Cardiac muscle cell (in vitro differentiated cells and primary cell): ENCODE results near the gene RNLS. TPM values are rescaled to one million over a fixed set of nuclear protein-coding genes. Genes with fewer than 3 reads are reported as not detected.
"Not testable (repeated sequence)": the region's sequence is repeated elsewhere in the genome, so short reads cannot be mapped to it uniquely, and the experiment has no call there.

Experiments used
- DNase-seq, 2 donors: peaks; one replicate each; pipeline versions ENCODE4 v3.0.0 to v3.0.0-alpha.2; 2010 to 2017; ENCODE audit warnings: low read depth in 1 of 2, low spot score in 1 of 2
- H3K27ac ChIP-seq: fragments of 200-600 bp; sonication (generic); 2 replicates; pipeline ENCODE4 v1.5.1; 2016
- H3K27me3 ChIP-seq: fragments of 200-600 bp; sonication (generic); 2 replicates; pipeline ENCODE4 v1.6.0; 2016; ENCODE audit warnings: control low read depth
- H3K36me3 ChIP-seq: fragments of 200-600 bp; sonication (generic); 2 replicates; pipeline ENCODE4 v1.5.1; 2016; ENCODE audit warnings: control low read depth
- H3K4me1 ChIP-seq: fragments of 200-600 bp; sonication (generic); 2 replicates; pipeline ENCODE4 v1.8.1; 2017; ENCODE audit warnings: low read depth, mild to moderate bottlenecking, mixed run types
- H3K4me3 ChIP-seq: fragments of 200-600 bp; sonication (generic); 2 replicates; pipeline ENCODE4 v1.5.1; 2016; ENCODE audit warnings: mild to moderate bottlenecking
- H3K9me3 ChIP-seq: fragments of 200-600 bp; sonication (generic); 2 replicates; pipeline ENCODE4 v1.5.1; 2017; ENCODE audit warnings: low read depth, mild to moderate bottlenecking, control low read depth
- polyA plus RNA-seq: library from polyadenylated mRNA; unstranded; fragments of >200 nt; fragmentation: Nextera tagmentation; extraction: Ambion mirVana; gene quantifications from 2 replicates; pipeline ENCODE4 v1.2.1, GENCODE V29; 2016
- total RNA-seq: library from RNA; depleted of rRNA; stranded (reverse); fragments of >200 nt; gene quantifications from 2 replicates; pipeline ENCODE4 v1.2.3, GENCODE V29; 2016
- TF ChIP-seq, protein P1 (sequence below): IDR thresholded peaks from 2 replicates; pipeline ENCODE4 v1.5.1; 2012; ENCODE audit warnings: low read depth, mild to moderate bottlenecking, low read length

Gene RNLS
- total and polyA plus RNA-seq, 2 experiments from 2014 or later = 6.9 to 13.9 TPM

DNA sequence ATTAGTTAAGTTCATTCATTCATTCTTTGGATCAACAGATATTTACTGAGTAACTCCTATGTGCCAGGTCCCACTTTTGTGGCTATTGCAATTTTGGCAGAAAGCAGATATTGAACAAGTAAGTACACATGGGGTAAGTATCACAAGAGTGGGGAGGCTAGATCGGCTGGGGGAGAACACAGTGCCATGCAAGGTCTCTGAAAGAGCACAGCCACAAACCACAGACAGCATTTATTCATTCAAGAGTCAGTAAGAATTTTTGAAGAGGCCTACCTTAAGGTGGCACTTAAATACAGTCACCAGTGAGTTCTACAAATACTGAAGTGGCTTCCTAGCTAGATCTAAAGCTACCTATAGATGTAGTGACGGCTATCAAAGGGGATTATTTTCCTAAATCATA is 304.2 kb downstream of the RNLS start:
- H3K36me3 ChIP-seq = no peaks in the 10 kb centered on the region
- H3K4me3 ChIP-seq = no peak overlapping the region
- no peak overlapping the region for H3K27ac ChIP-seq
- no peaks in the 10 kb centered on the region for H3K27me3 ChIP-seq
- no peak for DNase-seq
- no peaks in the 10 kb centered on the region for H3K9me3 ChIP-seq
- TF ChIP-seq, protein P1, sequence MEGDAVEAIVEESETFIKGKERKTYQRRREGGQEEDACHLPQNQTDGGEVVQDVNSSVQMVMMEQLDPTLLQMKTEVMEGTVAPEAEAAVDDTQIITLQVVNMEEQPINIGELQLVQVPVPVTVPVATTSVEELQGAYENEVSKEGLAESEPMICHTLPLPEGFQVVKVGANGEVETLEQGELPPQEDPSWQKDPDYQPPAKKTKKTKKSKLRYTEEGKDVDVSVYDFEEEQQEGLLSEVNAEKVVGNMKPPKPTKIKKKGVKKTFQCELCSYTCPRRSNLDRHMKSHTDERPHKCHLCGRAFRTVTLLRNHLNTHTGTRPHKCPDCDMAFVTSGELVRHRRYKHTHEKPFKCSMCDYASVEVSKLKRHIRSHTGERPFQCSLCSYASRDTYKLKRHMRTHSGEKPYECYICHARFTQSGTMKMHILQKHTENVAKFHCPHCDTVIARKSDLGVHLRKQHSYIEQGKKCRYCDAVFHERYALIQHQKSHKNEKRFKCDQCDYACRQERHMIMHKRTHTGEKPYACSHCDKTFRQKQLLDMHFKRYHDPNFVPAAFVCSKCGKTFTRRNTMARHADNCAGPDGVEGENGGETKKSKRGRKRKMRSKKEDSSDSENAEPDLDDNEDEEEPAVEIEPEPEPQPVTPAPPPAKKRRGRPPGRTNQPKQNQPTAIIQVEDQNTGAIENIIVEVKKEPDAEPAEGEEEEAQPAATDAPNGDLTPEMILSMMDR = no peak
- peaks cover 2% of the 10 kb centered on the region for H3K4me1 ChIP-seq

DNA sequence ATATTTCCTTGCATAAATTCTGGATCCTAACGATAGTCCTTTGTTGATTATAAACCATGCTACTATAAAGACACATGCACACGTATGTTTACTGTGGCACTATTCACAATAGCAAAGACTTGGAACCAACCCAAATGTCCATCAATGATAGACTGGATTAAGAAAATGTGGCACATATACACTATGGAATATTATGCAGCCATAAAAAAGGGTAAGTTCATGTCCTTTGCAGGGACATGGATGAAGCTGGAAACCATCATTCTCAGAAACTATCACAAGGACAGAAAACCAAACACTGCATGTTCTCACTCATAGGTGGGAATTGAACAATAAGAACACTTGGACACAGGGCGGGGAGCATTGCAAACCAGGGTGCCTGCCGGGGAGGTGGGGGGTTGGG is 306.2 kb downstream of the RNLS start:
- not testable (repeated sequence) for H3K27me3 ChIP-seq, H3K9me3 ChIP-seq, DNase-seq, H3K4me1 ChIP-seq, H3K4me3 ChIP-seq, H3K36me3 ChIP-seq, H3K27ac ChIP-seq

DNA sequence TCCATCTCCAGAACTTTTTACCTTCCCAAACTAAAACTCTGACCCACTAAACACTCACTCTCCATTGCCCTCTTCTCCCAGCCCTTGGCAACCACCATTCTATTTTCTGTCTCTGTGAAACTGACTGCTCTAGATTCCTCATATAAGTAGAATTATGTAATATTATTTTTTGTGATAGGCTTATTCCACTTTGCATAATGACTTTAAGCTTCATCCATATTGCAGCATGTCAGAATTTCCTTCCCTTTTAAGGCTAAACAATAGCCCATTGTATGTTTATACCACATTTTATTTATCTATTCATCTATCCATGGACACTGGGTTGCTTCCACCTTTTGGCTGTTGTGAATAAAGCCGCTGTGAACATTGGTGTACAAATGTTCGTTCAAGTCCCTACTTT is 308.8 kb downstream of the RNLS start:
- Histone ChIP-seq H3K36me3 (no peaks in the 10 kb centered on the region), H3K4me1 (peaks cover 4% of the 10 kb centered on the region), H3K9me3 (no peaks in the 10 kb centered on the region), H3K27ac (no peak overlapping the region), H3K4me3 (no peak overlapping the region), H3K27me3 (no peaks in the 10 kb centered on the region)
- TF ChIP-seq, protein P1 = no peak
- no peak for DNase-seq

DNA sequence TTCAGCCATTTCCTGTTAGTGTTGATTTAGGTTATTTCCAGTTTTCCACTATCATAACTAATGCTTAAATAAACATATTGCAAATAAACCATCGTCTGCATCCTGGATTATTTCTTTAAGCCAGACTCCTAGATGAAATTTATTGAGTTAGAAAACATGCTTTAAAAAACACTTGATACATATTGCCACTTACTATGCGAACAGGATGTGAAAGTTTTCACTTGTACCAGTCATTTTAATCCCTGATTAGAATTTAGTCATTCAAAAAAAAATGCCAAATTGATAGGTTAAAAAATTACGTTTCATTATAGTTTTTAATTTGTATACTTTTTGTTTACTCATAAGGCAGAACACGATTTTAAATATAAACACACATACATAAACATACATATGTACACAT is 309.6 kb downstream of the RNLS start:
- no peak overlapping the region for H3K27ac ChIP-seq
- no peaks in the 10 kb centered on the region for H3K9me3 ChIP-seq
- no peak for DNase-seq
- H3K36me3 ChIP-seq = no peaks in the 10 kb centered on the region
- H3K4me3 ChIP-seq = no peak overlapping the region
- no peaks in the 10 kb centered on the region for H3K27me3 ChIP-seq
- TF ChIP-seq, protein P1 = no peak
- peaks cover 4% of the 10 kb centered on the region for H3K4me1 ChIP-seq

DNA sequence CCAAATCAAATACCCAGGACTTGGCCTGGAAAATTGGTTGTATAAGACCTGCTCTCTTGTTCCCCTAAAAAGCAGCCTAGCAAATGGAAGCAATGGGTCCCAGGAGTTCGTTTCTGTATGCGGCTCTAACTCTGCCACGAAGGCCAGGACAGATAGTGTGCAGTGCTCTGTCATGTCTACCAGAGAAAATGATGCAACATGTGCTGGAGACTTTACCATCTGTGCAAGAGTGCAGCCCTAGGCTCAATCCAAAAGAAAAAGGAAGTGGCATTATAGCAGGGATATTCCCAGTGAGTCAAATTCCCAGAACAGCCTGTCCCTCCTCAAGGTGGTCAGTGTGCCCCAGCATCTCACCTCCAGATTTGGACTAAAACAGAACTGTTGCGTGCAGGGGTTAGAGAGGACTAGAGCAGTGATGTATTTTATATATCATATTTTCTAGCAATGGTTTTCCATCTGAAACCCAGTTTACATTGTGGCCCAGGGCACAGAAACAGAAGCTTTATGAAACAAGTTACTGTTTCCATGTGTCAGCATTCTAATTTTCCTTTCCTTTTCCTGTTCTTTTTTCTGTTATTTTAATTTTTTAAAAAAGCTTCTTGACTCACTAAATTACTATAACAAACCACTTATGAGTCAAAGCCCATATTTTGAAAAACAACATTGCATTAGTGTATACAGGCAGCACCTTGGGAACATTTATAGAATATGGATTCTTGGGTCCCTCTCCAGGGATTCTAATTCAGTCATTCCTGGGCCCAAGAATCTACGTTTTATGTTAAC is 311.2 kb downstream of the RNLS start:
- peak in 1 of 2 donors; percentile 66 for DNase-seq
- no peak overlapping the region for H3K4me3 ChIP-seq
- no peaks in the 10 kb centered on the region for H3K27me3 ChIP-seq
- H3K4me1 ChIP-seq = peaks cover 4% of the 10 kb centered on the region
- no peaks in the 10 kb centered on the region for H3K36me3 ChIP-seq
- H3K27ac ChIP-seq = no peak overlapping the region
- TF ChIP-seq, protein P1 = no peak
- H3K9me3 ChIP-seq = no peaks in the 10 kb centered on the region

DNA sequence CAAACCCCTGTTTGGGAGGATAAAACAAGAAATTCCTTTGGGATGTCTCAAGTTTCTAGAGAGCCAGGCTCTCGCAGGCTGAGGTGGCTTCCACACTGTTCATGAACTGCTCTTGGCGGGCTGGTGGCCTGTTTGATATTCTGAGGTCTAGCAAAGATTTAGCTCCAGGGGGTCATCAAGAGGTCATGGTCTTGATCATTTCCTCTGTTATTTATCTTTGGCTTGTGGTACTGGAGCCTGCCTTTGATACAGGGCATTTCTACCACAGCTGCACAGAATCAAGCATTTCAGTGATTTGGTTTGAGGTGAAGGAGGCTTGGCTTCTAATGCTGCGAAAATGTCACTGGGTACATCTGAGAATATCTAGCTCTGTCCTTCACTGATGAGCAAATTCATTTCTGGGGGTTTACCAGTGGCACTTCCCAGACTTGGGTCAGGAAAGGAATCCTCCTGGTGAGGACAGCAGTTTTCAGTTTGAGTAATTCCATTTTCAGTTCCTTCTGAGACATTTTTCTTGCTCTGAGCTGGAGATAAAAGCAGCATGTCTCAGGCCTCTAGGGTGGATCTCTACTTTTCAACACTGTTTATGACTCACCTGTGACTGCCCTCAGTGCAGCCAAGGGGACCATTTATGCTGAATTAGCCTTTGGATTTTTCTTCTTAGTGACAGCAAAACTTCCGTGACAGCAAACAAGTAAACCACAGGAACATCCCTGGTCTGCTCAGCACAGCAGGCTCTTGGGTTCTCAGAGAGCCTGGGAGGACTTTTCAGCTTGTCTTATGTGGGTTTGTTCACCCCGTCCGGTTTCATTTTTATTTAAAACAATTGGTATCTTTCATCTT is 312.0 kb downstream of the RNLS start:
- peaks cover 4% of the 10 kb centered on the region for H3K4me1 ChIP-seq
- H3K36me3 ChIP-seq = no peaks in the 10 kb centered on the region
- H3K4me3 ChIP-seq = no peak overlapping the region
- peak in 1 of 2 donors; percentile 68 for DNase-seq
- TF ChIP-seq, protein P1 = no peak
- no peaks in the 10 kb centered on the region for H3K27me3 ChIP-seq
- H3K27ac ChIP-seq = no peak overlapping the region
- no peaks in the 10 kb centered on the region for H3K9me3 ChIP-seq
